Fibroblast of skin of scalp (primary cell): Measurements from ENCODE around the gene OGFOD3.

Experiments used
- DNase-seq: peaks from one replicate; pipeline ENCODE4 v3.0.0-alpha.2; 2013

The OGFOD3 gene

GRCh38 chr17:82403662-82404660 lies 14.4 kb downstream of the OGFOD3 start:
- DNase-seq: no peak

GRCh38 chr17:82402865-82403264 lies 15.5 kb downstream of the OGFOD3 start:
- DNase-seq: no peak

GRCh38 chr17:82400830-82401229 lies 17.6 kb downstream of the OGFOD3 start:
- peak; percentile 48 for DNase-seq

- peak; percentile 42 for DNase-seq
Measured at GRCh38 chr17:82400206-82400605, 18.2 kb downstream of the OGFOD3 start.

- no peak for DNase-seq
Measured at GRCh38 chr17:82399601-82400101, 18.7 kb downstream of the OGFOD3 start.

- peak; percentile 93 for DNase-seq
Measured at GRCh38 chr17:82399041-82399441, 19.3 kb downstream of the OGFOD3 start.

- no peak for DNase-seq
Measured at GRCh38 chr17:82397449-82398335, 20.7 kb downstream of the OGFOD3 start.

- DNase-seq: peak; percentile 99
Measured at GRCh38 chr17:82396601-82397435, 21.6 kb downstream of the OGFOD3 start.

- no peak for DNase-seq
Measured at GRCh38 chr17:82394278-82394677, 24.1 kb downstream of the OGFOD3 start.

GRCh38 chr17:82392941-82393340 lies 25.4 kb downstream of the OGFOD3 start:
- DNase-seq: no peak

GRCh38 chr17:82392209-82392920 lies 26.0 kb downstream of the OGFOD3 start:
- no peak for DNase-seq

- DNase-seq: no peak
Measured at GRCh38 chr17:82391496-82392066, 26.8 kb downstream of the OGFOD3 start.

- no peak for DNase-seq
Measured at GRCh38 chr17:82390860-82391435, 27.4 kb downstream of the OGFOD3 start.

- no peak for DNase-seq
Measured at GRCh38 chr17:82390015-82390859, 28.1 kb downstream of the OGFOD3 start.

GRCh38 chr17:82389379-82389778 lies 29.0 kb downstream of the OGFOD3 start:
- peak; percentile 26 for DNase-seq

GRCh38 chr17:82388922-82389283 lies 29.5 kb downstream of the OGFOD3 start:
- DNase-seq: no peak

GRCh38 chr17:82388223-82388921 lies 30.0 kb downstream of the OGFOD3 start:
- no peak for DNase-seq

GRCh38 chr17:82387705-82388106 lies 30.7 kb downstream of the OGFOD3 start:
- DNase-seq: no peak
